PFSK-1 (cell line): ENCODE measurements around the gene VCP.

ENCODE experiments used
- POLR2AphosphoS5 ChIP-seq: IDR thresholded peaks from 2 replicates; pipeline ENCODE4 v1.6.1; 2012; ENCODE audit warnings: low read depth, mild to moderate bottlenecking, control low read depth, low read length, moderate library complexity
- SIN3A ChIP-seq: IDR thresholded peaks from 2 replicates; pipeline ENCODE4 v1.6.1; 2012; ENCODE audit warnings: mild to moderate bottlenecking, low read length, moderate library complexity, borderline replicate concordance; ENCODE audit not compliant: insufficient read depth
- TAF1 ChIP-seq: IDR thresholded peaks from 2 replicates; pipeline ENCODE4 v1.6.1; 2012; ENCODE audit warnings: low read length, control low read depth, borderline replicate concordance; ENCODE audit not compliant: insufficient read depth

- TF ChIP-seq TAF1 (no peak), SIN3A (no peak), POLR2AphosphoS5 (peak; percentile 75)
These were observed 23.8 kb upstream of the VCP start, which contains the start of gene PIGO for GRCh38 chr9:35096035-35096849.
